Mesenteric fat pad (tissue), 1 donor: ENCODE results near the gene SKA2. TPM values are rescaled to one million over a fixed set of nuclear protein-coding genes. Genes with fewer than 3 reads are reported as not detected.
"Not testable (repeated sequence)": the region's sequence is repeated elsewhere in the genome, so short reads cannot be mapped to it uniquely, and the experiment has no call there.

Experiments used
- DNase-seq: peaks from one replicate; pipeline ENCODE4 v3.0.0-alpha.2; 2020; ENCODE audit warnings: low spot score
- total RNA-seq: library from RNA; stranded (reverse); fragmentation: NEBNext Ultra II Directional; extraction: Animal tissue kit (Norgen Biotek cat#: 25700); gene quantifications from one replicate; pipeline ENCODE4 v1.2.1, GENCODE V29; 2021
- donor health status: DM: yes; HTN: yes; CAD: no.

The SKA2 gene
- total RNA-seq, 1 donor from 2014 or later: 21.2 TPM

DNA sequence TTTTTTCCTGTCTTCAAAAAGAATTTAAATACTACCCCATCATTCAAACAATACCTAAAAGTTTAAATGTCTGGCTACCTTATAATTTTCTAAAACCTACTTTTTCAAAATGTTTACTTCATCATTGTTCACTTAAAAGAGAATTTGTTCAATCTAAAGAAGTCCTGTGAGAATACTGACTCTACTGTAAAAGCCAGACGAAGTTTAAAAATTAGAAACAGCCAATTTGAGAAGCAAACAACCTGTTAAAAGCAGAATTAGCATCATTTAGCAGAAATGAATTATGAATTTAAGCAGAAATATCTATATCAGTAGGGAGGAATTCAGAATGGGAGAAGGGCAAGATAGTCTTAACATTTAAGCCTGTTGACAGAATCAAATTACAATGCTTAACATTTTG is 2.1 kb downstream of the SKA2 start:
- DNase-seq: no peak

DNA sequence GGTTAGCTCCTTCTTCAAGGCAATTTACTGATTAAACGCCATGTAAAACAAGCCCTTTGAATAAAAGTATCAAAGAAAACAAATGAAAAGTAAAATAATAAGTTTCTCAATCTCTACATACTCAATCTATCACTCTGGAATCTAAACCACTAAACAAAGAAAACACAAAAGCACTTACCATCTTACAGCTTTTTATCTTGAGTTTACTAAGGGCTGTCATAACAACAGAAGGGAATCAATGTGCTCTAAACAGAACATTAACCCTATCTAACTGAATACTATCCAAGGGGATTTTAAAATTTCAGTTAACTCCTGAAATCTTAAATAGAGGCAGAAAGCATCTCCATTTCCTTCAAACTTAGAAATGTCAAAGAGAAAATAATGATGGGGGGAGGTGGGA is 3.4 kb downstream of the SKA2 start:
- DNase-seq: no peak

DNA sequence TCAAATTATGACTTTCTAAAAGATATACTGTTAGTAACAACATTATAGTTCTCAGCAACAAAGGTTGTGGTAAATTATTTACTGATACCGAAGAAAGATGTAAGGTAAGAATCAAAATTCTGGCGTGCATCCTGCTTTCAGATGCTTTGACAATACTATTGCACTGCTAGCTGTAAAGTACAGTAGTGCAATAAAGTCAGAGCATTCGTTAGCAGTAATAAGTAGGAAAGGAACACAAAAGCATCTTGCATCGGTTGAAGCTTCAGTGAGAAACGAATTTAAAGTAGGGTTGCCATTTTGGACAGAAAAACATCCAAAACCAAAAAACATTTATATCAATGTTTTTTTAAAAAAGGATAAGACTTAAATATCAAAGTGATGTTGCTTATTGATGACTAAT is 4.0 kb downstream of the SKA2 start:
- DNase-seq: no peak

DNA sequence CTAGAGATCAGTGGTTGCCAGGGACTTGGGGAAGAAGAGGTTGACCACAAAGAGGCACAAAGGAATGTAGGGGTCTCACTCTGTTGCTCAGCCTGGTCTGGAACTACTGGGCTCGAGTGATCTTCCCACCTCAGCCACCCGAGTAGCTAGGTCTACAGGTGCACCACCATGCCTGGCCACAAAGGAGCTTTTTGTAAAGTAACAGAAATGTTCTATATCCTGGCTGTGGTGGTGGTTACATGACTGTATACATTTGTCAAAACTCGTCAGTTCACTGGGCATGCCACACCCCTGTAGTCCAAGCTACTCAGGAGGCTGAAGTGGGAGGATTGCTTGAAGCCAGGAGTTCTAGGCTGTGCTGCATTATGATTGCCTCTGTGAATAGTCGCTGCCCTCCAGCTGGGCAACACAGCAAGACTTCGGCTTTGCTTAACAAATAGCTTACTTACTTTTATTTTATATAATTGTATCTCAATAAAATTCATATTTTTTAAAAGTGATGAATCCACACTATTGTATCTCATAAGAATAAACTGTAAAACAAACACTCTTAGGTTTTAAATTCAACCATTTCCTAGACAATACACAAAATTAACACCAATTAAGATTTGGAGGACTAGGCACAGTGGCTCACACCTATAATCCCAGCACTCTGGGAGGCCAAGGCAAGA is 5.0 kb downstream of the SKA2 start:
- no peak for DNase-seq

DNA sequence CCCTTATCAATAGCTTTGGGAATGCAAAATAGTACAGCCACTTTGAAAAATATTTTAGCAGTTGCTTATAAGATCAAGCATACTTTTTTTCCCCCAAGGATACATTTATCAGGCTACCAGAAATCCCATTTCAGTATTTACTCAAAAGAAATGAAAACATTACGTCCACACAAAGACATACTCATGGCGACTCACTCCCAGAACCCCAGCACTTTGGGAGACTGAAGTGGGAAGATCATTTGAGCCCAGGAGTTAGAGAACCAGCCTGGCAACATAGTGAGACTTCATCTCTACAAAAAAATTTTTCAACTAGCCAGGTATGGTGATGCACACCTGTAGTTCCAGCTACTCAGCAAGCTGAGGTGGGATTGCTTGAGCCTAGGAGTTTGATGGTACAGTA is 5.9 kb downstream of the SKA2 start:
- DNase-seq: no peak

DNA sequence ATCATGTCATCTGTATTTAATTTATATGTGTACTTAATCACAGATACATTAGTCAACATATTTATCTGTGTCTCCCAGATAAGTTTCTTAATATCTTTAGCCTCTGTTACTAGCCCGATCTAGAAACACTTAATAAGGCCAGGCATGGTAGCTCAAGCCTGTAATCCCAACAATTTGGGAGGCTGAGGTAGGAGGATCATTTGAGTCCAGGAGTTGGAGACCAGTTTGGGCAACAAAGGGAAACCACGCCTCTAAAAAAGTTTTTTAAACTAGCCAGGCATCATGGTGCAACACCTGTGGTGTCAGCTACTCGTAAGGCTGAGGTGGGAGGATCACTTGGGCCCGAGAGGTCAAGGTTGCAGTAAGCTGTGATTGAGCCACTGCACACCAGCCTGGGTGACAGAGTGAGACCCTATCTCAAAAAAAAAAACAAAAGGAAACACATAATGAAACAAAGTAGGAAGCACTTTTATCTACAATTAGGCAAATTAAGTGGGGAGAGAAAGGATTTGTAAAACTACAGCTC is 9.4 kb downstream of the SKA2 start:
- DNase-seq: no peak

DNA sequence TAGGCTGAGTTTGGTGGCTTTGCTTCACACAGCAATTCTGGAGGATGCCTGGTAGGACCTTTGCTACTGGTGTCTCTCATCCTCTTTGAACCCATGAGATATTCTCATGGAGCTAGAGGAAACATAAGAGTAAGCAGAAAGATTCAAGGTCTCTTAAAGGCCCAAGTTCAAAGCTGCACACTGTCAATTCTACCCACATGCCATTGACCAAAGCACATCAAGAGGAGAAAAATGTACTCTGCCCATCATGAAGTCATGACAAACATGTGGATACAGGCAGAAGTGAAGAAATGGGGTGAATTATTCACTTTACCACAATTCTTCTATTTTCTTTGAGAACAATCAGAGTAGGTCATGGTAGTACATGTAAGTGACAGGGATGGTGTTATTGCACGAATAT is 13.1 kb downstream of the SKA2 start:
- no peak for DNase-seq

DNA sequence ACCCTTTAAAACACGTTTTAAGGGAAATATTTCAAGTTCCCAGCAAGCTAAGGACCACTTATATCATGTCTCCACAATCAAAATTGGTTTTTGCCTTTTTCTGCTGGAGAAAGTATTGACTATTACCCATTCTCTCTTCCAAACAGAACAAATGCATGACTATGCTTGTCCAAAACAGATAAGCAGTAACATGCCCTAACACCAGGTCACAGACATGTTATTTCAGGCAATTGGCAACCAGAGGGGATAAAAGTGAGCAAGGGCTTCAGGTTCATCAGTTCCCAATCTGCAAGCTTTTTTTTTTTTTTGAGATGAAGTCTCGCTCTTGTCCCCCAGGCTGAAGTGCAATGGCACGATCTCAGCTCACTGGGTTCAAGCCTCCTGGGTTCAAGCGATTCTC is 15.0 kb downstream of the SKA2 start:
- DNase-seq: no peak

DNA sequence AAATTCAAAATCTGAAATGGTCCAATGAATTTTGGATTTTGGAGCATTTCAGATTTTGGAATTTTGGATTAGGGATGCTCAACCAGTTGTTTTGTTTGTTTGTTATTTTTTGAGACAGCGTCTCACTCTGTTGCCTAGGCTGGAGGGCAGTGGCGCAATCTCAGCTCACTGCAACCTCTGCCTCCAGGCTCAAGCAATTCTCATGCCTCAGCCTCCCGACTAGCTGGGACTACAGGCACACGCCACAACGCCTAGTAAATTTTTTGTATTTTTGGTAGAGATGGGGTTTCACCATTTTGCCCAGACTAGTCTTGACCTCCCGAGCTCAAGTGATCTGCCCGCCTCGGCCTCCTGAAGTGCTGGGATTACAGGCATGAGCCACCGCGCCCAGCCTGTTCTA is 16.6 kb downstream of the SKA2 start:
- not testable (repeated sequence) for DNase-seq

DNA sequence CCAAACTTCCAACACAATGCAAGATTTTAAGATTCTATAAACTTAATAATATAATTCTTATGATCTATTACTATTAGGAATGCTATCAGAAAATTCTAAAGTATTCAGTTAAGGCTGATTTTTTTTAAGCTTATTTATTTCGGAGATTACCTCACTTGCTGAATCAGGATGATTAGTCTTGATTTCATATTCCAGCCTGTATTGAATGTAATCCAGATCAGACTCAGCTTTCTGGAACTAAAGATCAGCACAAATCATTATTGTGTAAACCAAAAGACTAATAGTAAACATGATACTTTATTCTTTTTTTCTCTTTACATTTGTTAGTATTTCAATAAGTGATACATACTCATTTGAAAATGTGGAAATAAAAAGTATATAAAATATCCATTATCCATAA is 23.9 kb downstream of the SKA2 start:
- DNase-seq: no peak

DNA sequence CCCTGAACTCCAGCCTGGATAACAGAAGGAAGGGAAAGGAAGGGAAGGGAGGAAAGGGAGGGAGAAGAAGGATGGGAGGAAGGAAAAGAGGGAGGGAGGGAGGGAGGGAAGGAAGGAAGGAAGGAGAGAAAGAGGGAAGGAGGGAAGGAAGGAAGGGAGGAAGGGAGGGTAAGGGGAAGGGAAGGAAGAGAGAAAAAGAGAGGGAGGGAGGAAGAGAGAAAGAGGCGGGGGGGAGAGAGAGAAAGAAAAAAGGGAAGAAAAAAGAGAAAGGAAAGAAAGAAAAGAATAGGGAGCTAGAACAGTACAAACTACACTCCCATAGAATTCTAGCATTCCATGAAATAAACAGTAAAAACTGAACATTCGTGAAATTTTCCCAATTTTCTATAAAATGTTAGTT is 25.2 kb downstream of the SKA2 start:
- DNase-seq: no peak

DNA sequence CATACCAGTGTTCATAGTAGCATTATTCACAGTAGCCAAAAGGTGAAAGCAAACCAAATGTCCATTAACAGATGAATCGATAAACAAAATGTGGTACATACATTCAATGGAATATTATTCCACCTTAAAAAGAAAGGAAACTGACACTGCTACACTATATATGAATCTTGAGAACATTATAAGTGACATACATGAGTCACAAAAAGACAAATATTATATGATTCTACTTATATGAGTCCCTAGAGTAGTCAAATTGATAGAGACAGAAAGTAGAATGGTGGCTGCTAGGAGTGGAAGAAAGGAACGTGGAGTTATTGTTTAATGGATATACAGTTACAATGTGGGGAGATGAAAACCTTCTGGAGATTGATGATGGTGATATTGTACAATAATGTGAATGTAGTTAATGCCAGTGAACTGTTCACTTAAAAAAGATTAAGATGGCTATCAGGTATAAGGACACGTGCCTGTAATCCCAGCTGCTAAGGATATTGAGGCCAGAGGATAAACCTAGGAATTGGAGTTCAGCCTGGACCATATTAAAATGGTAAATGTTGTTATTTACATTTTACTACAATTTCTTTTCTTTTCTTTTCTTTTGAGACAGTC is 28.1 kb downstream of the SKA2 start:
- no peak for DNase-seq

DNA sequence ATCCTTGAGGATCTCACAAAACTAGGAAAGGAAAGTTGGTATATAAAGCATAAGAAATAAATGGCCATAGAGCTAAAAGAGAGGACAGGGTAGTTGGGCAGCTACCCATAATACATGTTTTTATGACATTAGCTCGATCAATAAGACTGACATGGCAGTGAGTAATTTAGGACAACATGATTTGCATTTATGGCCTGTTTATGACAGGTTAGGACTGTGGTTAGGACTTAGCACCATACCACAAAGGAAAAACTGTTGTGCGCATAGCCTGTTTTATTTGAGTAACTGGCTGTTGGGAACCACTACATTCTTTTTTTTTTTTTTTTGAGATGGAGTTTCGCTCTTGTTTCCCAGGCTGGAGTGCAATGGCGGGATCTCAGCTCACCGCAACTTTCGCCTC is 30.3 kb downstream of the SKA2 start:
- no peak for DNase-seq

DNA sequence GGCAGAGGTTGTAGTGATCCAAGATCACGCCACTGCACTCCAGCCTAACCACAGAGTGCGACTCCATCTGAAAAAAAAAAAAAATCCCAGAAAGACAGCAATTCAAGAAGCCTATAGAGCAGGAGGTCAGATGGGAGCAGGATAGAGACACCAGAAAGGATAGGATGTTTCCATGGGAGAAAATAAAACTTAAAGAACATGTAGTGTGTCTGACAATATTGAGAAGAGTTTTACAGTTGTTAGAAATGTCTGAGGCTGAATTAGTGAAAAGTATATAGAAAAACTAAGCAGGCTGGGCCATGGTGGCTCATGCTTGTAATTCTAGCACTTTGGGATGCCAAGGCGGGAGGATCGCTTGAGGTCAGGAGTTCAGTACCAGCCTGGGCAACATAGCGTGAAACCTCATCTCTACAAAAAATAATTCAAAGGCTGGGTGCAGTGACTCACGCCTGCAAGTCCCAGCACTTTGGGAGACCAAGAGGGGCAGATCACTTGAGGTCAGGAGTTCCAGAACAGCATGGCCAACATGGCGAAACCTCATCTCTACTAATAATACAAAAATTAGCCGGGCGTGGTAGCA is 33.0 kb downstream of the SKA2 start:
- DNase-seq: no peak

DNA sequence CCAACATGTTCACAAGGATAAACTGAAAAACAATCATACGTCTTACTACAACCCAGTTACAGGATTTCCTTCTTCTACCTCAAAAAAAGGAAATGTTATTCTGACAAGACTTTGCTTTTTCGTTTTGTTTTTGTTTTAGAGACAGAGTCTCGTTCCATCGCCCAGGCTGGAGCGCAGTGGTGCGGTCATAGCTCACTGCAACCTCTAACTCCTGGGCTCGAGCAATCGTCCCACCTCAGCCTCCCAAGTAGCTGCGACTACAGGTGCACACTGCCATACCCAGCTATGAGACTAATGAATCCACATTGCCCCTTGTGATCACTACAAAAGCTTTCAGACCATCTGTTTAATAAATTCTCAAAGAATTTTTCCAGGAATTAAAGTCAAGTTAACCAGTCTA is 39.5 kb downstream of the SKA2 start:
- DNase-seq: no peak

DNA sequence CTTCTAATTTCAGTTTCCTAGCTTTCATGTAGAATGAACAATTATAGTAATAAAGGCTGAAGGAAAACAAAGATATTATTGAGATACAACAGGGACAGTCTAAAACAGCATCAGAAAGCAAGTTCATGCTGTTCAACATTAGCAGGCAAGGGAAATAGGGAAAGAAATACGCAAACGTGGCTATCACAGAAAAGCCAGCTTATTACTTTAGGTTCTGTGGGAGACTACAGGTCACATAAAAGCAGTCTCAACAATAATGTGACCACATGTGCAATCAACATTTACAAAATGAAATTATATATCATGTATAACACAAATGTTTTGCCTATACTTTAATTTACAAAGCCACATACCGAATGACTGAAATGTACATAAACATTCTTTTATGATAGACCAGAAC is 43.4 kb downstream of the SKA2 start:
- DNase-seq: no peak

DNA sequence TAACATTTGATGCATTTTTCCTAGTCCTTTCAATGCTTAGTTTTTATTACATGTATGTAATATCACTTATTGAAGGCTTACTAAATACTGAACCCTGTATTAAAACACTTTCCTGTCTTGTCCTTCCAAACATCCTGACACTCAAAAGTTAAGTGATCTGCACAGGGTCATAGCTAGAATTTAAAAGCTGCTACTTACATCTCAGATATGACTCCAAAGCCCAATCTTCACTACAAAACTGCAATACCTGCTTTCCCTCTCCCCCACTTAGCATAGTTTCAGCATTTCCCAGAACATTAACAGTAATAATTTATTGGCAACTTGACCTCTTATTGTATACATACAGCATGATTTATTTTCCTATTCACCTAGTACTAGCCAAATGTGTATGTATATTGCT is 44.0 kb downstream of the SKA2 start:
- DNase-seq: no peak

DNA sequence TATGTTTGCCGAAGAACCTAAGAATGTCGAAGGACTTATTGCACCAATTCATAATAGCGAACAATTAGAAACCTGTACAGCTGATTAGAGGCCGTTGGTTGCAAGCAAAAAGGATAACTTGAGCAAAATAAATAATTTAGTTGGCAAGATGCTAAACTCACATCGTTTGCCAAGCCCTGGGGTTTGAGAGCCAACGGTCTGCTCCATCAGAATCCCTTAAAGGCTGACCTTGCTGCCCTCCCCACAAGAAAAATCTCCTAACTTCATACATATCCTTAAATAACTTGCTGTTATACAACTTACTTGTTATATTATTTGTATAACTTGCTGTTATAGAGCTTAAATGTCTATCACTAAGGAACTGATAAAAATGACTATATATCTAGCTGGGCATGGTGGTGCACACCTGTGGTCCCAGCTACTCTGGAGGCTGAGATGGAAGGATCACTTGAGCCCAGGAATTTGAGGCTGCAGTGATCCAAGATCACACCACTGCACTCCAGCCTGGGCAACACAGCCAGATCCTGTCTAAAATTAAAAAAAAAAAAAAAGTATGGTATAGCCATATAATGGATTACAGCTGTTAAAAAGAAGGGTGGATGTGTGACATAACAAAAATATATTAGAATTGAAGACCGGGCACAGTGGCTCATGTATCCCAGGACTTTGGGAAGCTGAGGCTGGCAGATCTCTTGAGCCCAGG is 46.4 kb downstream of the SKA2 start:
- DNase-seq: no peak

DNA sequence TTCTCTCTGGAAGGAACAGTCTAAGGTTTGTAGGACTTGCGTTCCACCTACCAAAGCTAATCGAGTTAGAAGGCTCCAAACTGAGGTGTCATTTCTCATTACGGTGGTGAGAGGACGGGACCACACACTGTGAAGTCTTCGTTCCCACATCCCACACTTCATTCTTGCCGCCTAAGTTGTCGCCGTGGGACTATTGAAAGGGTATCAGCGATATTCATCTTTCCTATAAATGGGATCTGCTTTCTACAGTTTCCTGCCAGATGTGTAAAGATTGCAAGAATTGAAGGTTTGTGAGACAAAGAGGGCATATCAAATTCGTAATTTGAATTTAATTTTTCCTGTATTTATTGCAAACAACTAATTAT is 47.7 kb downstream of the SKA2 start:
- no peak for DNase-seq

DNA sequence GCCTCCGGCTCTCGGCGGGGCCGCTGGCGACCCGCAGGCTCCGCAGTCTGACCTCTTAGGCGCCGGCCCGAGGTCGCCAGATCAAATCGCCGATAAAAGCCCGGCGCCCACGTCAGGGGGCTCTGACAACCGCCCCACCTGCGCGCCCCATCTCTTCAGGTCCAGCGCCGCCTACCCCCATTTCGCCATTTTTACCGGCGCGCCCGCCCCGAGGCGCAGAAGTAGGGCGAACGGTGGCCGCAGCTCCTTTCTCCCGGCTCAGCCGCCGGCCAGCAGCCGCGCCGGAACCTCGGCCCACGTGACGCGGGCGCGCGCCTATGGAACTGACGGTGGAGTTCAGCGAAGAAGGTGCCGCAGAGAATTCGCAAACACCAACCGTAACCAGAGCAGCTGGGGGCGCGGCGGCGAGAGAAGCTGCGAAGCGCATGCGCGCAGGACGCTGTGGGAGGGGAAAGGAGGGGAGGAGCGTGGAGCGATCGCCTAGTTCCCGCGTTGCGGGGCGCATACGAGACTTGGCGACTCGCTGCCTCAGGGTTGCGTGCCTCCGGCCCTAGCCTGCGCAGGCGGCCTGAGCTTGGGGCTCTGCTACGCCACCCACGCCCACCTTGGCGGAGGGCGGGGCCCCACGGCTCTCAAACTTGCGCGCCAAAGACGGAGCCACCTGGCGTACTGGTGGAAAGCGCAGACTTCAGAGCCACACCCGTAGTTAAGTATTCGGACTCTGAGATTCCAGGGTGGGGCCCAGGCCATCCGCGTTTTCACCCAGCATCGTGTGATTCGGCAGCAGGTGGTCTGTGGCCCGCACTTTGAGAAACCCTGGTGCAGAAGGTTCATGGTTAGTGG is 48.3 kb downstream of the SKA2 start, which contains the start of gene TRIM37:
TSS of gene TRIM37 (minus strand) at position 418 of the 843 bp plus-strand sequence. CDS start 419 bp downstream, outside the sequence.
- peak; percentile 100 for DNase-seq

DNA sequence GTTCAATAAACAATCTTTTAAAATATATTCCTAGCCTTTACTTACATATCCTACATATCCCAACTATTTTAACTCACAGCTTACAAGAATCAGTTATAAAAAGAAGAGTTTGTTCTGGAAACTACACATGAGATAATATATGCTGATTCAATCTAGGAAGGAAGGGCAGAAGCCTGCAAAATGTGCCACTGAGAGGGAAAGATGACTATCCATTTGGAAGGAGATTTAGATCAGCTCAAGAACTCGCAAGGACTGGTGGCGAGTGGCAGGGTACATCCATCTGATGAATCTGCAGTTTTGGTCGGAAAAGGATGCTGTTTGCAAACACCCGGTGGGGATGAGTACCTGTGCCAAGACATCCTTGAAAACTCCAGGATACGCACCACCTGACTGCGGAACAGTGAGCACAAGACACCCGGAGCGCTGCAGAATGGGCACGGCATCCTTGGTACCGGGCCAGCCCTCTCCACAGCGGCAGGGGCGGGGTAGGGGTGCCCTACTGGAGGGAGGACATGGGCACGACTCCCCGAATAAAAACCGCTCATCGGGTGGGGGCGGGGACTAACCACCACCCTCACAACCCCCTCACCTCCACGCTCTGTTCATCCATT is 49.0 kb downstream of the SKA2 start:
- no peak for DNase-seq
